GM21576 (cell line): Measurements from ENCODE around the gene CAMK2G.
"Not testable (repeated sequence)": the region's sequence is repeated elsewhere in the genome, so short reads cannot be mapped to it uniquely, and the experiment has no call there.

Source experiments
- ATAC-seq: cut with Tn5 transposase; IDR thresholded peaks from one replicate; pipeline ENCODE4 v1.9.1; 2021; ENCODE audit warnings: mild to moderate bottlenecking, moderate library complexity; ENCODE audit not compliant: unreplicated experiment

The CAMK2G gene

GRCh38 chr10:73905256-73906020 is 31.1 kb upstream of the CAMK2G start:
- no peak for ATAC-seq

- no peak for ATAC-seq
Measured at GRCh38 chr10:73902351-73902750, 28.0 kb upstream of the CAMK2G start.

- no peak for ATAC-seq
Measured at GRCh38 chr10:73901261-73901660, 26.9 kb upstream of the CAMK2G start.

GRCh38 chr10:73900064-73900463 is 25.7 kb upstream of the CAMK2G start:
- ATAC-seq, result no peak

- ATAC-seq, result no peak
Measured at GRCh38 chr10:73899423-73899822, 25.1 kb upstream of the CAMK2G start.

- ATAC-seq, result no peak
Measured at GRCh38 chr10:73898730-73899410, 24.5 kb upstream of the CAMK2G start.

- no peak for ATAC-seq
Measured at GRCh38 chr10:73897693-73898092, 23.3 kb upstream of the CAMK2G start.

GRCh38 chr10:73895381-73895780 is 21.0 kb upstream of the CAMK2G start:
- ATAC-seq, result not testable (repeated sequence)

GRCh38 chr10:73894245-73894971 is 20.1 kb upstream of the CAMK2G start:
- no peak for ATAC-seq

- no peak for ATAC-seq
Measured at GRCh38 chr10:73893426-73893825, 19.1 kb upstream of the CAMK2G start.

- no peak for ATAC-seq
Measured at GRCh38 chr10:73892310-73893030, 18.1 kb upstream of the CAMK2G start.

GRCh38 chr10:73891540-73891939 is 17.2 kb upstream of the CAMK2G start:
- ATAC-seq, result no peak

- not testable (repeated sequence) for ATAC-seq
Measured at GRCh38 chr10:73890830-73891229, 16.5 kb upstream of the CAMK2G start.

- no peak for ATAC-seq
Measured at GRCh38 chr10:73890261-73890660, 15.9 kb upstream of the CAMK2G start.

- not testable (repeated sequence) for ATAC-seq
Measured at GRCh38 chr10:73889416-73889815, 15.1 kb upstream of the CAMK2G start.

GRCh38 chr10:73889014-73889413 is 14.7 kb upstream of the CAMK2G start:
- no peak for ATAC-seq

GRCh38 chr10:73888514-73888913 is 14.2 kb upstream of the CAMK2G start:
- no peak for ATAC-seq

GRCh38 chr10:73887294-73888039 is 13.1 kb upstream of the CAMK2G start:
- ATAC-seq, result no peak

GRCh38 chr10:73886661-73887293 is 12.4 kb upstream of the CAMK2G start:
- ATAC-seq, result no peak

- peak; percentile 65 for ATAC-seq
Measured at GRCh38 chr10:73886085-73886529, 11.8 kb upstream of the CAMK2G start.
